HG03064 (cell line): ENCODE results near the gene RNPS1.

ENCODE experiments used
- ATAC-seq: cut with Tn5 transposase; IDR thresholded peaks from one replicate; pipeline ENCODE4 v1.9.1; 2021; ENCODE audit warnings: low read depth; ENCODE audit not compliant: unreplicated experiment

RNPS1 gene

DNA sequence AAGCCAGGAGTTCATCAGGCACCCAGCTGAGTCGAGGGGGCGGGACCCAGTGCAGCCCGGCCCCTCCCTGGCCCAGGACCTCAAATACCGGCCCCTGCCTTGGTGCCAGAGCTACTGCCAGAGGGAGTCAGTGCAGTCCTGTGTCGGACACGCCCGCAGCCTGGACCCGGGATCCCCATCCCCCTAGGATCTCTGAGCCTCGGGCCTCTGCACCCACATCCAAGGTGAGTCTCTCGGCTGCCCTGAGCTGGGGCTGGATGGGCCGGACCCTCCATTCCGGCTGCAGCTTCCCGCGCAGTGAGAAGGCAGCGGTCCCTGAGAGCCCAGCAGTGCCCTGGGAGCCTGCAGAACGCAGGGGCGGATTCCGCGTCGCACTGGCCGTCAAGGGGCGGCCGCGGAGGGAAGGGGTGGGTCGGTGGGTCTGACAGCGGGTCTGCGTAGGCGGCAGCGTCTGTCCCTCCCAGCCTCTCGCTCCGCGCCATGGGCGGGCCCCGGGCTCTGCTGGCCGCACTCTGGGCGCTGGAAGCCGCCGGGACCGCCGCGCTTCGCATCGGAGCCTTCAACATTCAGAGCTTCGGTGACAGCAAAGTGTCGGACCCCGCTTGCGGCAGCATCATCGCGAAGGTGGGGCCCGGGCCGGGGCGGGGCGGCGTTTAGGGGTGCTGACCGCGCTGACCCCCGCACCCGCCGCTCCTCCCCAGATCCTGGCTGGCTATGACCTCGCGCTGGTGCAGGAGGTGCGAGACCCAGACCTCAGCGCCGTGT lies 31.4 kb downstream of the RNPS1 start, which contains the start of gene DNASE1L2:
Gene DNASE1L2 (plus strand): TSS at position 108 of the 765 bp plus-strand sequence. CDS start 373 bp downstream, at position 481.
- no peak for ATAC-seq

DNA sequence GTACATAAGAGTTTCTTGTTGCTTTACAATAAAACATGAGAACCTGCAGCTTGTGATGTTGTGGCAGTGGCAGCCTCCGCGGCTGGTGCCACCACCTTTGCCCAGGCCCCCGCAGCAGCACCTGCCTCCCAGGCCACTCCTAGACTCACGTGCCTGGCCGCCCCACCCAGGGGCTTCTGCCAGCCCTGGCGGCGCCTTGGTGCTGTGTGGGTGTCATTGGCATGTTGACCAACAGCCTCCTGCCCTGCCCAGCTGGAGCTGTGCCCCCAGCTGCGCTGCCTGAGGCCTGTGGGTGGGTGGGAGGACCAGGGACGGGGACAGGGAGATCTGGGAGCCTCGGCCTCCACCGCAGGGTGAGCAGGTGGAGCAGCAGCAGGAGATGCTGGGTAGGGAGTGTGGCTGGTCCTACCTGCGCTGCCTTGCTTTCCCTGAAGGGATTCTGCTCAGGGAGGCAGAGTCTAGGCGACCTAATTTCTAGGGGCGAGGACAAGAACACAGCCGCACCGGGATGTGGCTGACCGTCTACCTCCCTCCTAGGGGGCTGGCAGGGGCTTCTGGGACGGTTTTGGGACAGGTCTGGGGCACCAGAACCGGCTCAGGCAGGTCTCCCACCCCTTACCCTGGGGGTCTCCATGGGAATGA lies 32.1 kb downstream of the RNPS1 start:
- ATAC-seq: no peak

DNA sequence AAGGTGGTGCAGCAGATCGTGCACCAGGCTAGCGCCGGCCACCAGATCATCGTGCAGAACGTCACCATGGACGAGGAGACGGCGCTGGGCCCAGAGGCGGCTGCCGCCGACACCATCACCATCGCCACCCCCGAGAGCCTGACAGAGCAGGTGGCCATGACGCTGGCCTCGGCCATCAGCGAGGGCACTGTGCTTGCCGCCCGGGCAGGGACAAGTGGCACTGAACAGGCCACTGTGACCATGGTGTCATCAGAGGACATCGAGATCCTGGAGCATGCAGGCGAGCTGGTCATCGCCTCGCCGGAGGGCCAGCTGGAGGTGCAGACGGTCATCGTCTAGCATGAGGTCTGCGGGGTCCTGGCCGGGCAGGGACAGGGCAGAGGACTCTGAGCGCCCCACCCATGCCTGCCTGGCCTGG lies 32.7 kb downstream of the RNPS1 start:
- ATAC-seq: no peak

DNA sequence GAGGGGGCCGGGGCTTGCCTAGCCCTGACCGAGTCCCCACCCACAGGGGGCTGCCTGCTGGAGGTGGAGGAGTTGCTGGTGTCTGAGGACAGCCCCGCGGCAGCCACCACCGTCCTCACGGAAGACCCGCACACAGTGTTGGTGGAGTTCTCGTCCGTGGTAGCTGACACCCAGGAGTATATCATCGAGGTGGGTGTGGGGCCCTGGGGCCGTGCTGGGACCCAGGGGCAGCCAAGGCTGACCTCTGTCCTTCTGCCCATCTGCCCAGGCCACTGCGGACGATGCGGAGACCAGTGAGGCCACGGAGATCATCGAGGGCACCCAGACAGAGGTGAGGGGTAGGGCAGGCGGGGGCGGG lies 33.1 kb downstream of the RNPS1 start:
- no peak for ATAC-seq

DNA sequence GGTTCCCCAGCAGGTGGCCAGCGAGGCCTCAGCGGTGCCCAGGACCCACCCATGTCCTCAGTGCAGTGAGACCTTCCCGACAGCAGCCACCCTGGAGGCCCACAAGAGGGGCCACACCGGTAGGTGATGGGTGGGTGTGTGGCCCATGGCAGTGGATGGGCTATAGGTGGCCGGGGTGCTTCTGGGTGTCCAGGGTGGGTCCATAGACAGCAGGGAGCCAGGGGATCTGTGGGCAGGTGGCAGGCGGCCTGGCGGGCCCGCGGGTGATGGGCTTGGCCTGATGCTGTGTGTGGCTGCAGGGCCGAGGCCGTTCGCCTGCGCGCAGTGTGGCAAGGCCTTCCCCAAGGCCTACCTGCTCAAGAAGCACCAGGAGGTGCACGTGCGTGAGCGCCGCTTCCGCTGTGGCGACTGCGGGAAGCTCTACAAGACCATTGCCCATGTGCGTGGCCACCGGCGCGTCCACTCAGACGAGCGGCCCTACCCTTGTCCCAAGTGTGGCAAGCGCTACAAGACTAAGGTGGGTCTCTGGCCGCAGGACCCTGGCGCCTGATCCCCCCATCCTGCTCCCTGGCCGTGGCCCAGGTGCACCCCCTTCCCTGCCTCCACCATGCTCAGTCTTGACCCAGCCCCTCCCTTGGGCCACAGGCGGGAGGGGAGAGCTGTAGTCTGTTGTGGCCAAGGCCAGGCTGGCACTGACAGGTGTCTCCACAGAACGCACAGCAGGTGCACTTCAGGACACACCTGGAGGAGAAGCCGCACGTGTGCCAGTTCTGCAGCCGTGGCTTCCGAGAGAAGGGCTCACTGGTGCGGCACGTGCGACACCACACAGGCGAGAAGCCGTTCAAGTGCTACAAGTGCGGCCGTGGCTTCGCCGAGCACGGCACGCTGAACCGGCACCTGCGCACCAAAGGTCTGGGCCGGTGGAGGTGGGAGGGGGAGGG lies 33.8 kb downstream of the RNPS1 start:
- ATAC-seq: no peak

DNA sequence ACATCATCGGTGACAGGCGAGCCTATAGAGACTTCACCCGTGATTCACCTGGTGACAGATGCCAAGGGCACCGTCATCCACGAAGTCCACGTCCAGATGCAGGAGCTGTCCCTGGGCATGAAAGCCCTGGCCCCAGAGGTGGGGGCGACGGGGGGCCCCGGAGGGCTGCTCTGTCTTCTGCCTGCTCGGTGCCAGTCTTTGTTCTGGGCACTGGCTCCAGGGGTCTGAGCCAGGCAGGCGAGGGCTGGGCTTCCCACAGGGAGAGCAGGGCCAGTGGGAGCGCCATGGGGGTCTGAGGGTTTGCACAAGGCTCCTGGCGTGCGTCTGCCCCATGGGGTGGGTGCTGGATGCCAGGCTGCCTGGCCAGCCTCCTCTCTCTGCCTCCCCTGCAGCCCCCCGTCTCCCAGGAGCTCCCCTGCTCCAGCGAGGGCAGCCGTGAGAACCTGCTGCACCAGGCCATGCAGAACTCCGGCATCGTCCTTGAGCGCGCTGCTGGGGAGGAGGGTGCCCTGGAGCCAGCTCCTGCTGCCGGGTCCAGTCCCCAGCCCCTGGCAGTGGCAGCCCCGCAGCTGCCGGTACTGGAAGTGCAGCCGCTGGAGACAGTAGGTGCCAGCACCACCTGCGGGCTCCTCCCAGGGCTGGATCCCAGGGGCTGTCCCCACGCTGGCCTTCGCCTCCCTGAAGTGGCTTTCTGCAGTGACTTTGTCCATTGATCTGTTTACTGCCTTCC lies 34.7 kb downstream of the RNPS1 start:
- ATAC-seq: no peak

DNA sequence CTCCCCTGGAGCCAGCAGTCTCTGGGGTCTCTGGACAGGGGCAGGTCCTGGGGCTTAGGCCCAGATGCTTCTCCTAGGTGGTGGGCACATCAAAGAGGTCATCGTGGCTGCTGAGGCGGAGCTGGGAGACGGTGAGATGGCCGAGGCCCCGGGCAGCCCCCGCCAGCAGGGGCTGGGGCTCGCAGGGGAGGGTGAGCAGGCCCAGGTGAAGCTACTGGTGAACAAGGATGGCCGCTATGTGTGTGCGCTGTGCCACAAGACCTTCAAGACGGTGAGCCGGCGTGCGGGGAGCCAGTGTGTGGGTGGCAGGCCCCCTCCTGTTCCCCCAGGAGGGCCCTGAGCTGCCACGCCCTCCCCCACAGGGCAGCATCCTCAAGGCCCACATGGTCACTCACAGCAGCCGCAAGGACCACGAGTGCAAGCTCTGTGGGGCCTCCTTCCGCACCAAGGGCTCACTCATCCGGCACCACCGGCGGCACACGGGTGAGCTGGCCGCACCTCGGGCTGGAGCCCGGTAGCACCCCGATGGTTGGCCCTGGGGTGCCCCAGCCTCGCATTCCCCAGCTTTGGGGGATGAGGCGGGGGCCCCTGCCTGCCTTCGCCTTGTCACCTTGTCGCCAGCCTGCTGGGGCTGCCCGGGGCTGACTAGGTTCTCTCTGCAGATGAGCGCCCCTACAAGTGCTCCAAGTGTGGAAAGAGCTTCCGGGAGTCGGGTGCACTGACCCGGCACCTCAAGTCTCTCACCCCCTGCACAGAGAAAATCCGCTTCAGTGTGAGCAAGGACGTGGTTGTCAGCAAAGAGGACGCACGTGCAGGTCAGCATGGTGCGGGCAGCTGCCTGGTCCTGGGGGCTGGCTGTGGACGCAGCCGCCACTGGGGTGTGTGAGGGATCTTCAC lies 35.6 kb downstream of the RNPS1 start:
- no peak for ATAC-seq

DNA sequence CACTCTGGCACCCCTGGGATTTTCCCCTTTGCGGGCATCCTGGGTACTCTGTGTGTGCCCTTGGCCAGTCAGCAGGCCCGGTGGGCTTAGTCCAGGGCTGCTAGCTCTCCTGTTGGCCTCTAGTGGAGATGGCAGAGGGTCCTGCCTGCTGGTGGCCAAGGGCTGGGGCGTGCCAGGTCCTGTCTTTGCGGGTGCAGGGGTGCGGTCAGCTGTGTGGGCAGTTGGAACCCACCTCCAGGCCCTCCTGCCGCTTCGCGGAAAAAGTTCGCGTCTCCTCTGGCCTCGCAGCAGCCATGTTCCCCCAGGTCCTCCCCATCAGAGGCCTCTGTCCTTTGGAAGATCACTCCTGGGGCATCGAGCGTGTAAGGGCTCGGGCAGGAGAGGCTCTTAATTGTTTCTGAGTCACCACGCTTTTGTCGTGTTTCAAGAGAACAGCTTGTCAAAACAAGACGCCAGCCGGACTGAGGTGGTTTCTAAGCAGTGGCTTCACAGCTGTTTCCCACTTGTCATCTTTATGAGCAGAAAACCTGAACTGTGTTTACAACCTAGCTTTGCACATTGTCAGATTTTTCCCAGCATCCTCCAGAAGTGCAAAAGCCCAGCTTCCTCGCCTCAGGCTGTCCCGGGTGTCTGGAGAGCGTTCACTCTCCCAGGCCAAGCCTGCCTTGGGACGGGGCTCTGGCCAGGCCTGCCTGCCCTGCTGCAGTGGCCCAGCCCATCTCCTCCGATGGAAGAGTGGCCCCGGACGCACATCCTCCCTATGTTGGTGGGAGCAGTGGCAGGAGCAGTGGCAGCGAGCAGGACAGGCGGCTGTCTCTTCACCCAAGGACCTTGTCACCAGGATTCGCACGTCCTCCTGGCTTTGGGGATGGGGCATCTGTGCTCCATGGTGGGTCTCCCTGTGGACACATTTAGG lies 36.7 kb downstream of the RNPS1 start:
- ATAC-seq: no peak

DNA sequence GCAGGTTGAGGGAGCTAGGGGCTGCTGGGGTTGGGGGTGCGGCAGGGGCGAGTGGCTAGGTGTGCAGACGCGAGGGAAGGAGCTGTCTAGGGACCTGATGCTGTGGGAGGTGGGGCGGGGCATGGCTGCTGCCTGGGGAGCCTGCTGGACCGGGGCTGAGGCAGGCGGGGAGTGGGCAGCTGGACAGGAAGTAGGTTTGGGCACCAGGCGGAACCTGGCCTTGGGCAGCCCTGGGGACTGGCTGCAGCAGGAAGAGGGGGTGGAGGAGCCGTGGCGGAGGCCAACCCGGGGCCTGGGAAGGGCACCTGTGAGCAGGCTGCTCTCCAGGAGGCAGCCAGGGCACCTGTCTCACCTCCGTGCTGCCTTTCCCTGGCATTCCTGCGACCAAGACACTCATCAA lies 37.5 kb downstream of the RNPS1 start:
- no peak for ATAC-seq

DNA sequence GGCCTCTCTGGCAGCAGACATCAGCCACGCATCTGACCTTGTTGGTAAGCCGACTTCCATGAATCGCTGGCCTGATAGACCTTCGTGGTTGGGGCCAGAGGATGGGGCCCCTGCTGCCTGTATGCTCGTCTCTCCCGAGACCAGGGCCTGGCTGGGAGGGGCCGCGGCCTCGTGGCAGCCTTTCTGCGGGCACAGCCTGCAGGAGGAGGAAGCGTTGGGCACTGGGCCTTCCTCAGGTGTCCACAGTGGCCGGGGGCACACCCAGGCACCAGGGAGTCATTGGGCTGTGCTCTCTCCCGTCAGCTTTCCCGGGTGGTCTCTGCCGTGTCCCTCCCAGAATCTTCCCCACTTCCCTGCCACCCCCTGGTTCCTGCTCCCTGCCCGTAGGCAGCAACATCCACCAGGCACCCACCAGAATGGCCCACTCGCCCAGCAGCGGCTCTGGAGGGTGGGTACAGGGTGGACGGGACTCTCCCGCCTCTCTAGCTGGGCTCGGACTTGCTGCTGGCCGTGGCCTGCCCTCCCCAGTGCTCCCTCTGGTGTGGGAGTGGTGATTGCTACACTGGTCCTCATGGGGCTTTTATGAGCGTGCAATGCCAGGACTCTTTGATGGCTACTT lies 38.2 kb downstream of the RNPS1 start:
- no peak for ATAC-seq

DNA sequence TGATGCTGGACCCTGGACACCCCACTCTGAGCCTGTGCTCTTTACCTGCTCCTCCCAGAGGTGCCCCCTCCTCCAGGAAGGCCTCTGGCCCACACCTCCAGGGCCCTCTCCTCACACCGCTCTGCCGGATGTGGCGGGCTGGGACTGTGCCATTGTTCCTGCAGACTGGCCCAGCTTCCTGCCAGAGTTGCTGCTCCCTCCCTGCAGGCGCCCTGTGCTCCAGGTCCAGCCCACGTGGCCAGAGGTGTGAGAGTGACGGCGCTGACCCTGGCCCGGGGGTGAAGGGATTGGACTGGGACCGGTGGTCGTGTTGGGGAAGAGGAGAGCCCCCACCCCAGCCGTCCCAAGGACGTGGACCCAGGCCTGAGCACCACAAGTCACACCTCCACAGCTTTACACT lies 38.8 kb downstream of the RNPS1 start:
- no peak for ATAC-seq

DNA sequence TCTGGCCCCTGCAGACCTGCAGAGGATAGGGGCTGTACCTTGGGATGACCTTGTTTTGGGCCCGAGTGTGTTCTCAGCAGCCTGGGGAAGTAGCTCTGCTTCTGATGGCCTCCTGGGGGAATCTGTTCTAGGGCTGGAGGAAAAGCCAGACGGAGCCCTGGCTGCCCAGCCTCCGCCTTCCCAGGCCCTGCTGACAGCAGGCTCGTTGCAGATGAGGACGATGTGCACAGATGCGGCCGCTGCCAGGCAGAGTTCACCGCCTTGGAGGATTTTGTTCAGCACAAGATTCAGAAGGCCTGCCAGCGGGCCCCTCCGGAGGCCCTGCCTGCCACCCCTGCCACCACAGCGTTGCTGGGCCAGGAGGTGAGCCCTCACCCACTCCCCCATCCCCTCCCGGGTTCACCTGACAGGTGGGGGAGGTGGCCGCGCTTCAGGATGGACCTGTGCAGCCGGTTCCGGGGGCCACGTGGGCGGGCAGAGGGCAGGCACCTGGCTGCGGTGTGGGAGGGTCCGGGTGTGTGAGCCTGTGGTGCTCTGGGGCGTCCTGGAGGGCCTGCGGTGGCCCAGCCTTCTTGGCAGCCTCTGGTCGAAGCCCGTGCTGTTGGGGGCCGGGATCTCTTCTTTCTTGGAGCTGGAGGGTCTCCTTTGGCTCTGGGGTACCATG lies 39.6 kb downstream of the RNPS1 start:
- ATAC-seq: no peak

DNA sequence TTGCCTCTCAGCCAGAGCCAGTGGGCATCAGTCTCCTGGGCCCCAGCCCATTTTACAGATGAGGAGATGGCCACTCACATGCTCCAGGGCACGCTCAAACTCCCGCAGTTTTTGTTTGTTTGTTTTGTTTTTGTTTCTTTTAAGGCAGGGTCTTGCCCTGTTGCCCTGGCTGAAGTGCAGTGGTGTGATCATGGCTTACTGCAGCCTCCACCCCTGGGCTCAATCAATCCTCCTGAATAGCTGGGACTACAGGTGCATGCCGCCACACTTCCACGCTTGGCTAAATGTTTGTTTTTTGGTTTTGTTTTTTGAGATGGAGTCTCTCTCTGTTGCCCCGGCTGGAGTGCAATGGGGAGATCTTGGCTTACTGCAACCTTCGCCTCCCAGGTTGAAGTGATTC lies 41.0 kb downstream of the RNPS1 start:
- ATAC-seq: no peak

DNA sequence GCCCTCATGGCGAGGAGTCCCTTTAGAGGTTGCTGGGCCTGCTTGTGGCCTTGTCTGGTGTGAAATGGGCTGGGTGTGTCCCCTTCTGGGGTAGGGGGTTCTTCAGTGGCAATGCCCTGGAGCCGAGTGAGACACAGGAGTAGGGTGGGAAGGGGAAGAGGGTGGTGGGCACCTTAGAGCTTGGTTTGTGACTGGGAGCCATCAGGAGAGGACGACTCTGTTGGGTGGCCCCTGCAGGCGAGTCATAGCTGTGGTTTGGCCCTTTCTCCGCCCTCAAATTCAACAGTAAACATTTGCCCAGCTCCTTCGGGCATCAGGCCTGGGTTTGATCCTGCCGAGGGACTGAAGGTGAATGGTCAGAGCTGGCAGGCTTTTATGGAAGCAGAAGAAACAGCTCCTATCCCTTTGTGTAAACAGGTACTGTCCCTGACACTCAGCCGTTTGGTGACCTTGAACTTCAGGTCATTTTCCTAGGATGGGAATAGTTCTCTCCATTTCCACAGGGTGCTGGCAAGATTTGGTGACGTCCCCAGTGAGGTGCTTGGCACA lies 41.6 kb downstream of the RNPS1 start:
- no peak for ATAC-seq

DNA sequence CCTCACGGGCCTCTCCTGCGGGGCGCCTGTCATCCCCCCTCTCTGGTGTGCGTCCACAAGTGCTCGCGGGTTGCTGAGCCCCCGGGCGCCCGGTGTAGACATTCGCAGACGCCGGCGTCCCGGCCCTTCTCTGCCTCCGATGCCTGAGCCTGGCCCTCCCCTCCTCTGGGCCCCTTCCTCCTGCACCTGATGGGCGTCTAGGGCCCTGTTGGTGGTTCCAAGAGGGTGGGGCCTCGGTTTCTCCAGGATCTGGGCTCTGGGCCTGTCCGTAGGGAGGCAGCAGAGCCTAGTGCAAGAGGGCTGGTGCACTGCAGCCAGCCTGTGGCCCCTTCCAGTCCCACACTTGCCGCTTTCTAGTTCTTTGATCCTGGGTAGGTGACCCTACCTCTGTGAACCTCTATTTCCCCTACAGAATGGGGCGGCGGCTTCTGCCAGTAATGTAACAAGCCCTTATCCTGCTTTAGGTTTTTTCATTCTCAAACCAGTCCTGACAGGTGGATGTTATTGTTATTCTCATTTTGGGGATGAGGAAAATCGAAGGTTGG lies 43.9 kb downstream of the RNPS1 start:
- ATAC-seq: peak; percentile 10

DNA sequence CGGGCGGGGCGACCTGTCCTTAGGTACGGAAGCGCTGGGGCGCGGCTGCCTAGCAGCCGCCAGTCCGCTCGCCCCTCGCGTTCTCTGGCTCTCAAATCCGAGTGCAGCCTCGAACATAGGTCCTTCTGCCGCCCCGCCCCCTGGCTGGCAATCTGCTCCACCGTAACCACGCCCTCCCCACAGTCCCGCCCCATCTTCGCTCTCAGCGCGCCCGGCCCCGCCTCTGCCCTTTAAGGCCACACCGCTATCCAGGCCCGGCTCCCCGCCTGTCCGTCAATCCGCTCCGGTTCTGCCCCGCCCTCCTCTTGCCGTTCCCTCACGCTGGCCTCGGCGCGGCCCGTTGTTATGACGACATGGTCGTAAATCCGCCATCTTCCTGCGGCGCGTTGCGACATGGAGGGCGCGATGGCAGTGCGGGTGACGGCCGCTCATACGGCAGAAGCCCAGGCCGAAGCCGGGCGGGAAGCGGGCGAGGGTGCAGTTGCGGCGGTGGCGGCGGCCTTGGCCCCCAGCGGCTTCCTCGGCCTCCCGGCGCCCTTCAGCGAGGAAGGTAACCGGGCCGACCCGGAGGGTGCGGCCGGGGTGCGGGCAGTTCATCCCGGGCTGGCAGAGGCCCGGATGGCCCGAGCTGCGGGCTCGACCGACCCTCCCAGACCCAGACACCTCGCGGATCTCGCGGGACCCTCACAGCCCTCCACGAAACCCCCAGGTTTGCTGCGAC lies 44.5 kb downstream of the RNPS1 start, which contains the start of gene E4F1:
Gene E4F1 (plus strand): TSS at position 371 of the 721 bp plus-strand sequence. CDS start 23 bp downstream, at position 394.
- peak; percentile 85 for ATAC-seq
